GM12892 (cell line): Measurements from ENCODE around the gene CAVIN3.

Experiments used
- POLR2A ChIP-seq: IDR thresholded peaks from 2 replicates; pipeline ENCODE4 v1.6.1; 2011; ENCODE audit warnings: low read depth, low read length, control low read depth
- POLR2AphosphoS5 ChIP-seq: IDR thresholded peaks from 2 replicates; pipeline ENCODE4 v1.6.1; 2011; ENCODE audit warnings: low read depth, low read length, control low read depth

DNA sequence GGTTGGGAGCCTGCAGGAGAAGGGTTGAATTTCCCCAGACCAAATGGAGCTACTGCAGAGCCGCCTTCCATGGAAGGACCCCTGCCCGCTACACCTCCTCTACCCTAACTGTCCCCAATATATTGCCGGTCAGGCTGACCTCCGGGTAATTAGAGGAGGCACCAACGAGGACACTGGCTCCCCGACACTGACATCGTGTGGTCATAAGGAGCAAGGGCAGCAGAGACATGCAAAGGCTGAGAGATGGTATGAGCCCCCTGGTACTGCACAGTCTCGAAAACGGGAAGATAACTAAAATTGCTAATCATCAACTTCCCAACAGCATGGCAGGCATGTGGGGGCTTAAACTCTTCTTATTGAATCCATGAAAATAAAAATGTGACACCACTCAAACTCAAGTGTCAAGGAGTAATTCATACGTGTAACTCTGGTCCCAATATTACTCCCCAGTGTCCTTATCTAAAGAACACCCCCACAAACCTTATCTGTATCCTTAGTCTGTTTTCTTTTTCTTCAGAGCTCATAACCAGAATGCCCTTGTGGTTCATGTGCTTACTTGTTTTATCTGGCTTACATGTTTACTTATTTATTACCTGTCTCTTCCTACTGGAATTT lies 4.4 kb downstream of the CAVIN3 start:
- TF ChIP-seq POLR2A (no peak), POLR2AphosphoS5 (no peak)
